HG02798 (cell line): Measurements from ENCODE around the gene EIF4E1B.

Experiments used
- ATAC-seq: cut with Tn5 transposase; IDR thresholded peaks from one replicate; pipeline ENCODE4 v1.9.1; 2021; ENCODE audit warnings: mild to moderate bottlenecking; ENCODE audit not compliant: unreplicated experiment, poor library complexity

The EIF4E1B gene

GRCh38 chr5:176603091-176603490 is 27.4 kb upstream of the EIF4E1B start:
- no peak for ATAC-seq

- ATAC-seq: no peak
These were observed 24.4 kb upstream of the EIF4E1B start for GRCh38 chr5:176606032-176606431.

GRCh38 chr5:176606875-176607274 is 23.6 kb upstream of the EIF4E1B start:
- ATAC-seq: no peak

- ATAC-seq: no peak
These were observed 22.3 kb upstream of the EIF4E1B start for GRCh38 chr5:176608142-176608705.

GRCh38 chr5:176608937-176609723 is 21.3 kb upstream of the EIF4E1B start:
- no peak for ATAC-seq

DNA sequence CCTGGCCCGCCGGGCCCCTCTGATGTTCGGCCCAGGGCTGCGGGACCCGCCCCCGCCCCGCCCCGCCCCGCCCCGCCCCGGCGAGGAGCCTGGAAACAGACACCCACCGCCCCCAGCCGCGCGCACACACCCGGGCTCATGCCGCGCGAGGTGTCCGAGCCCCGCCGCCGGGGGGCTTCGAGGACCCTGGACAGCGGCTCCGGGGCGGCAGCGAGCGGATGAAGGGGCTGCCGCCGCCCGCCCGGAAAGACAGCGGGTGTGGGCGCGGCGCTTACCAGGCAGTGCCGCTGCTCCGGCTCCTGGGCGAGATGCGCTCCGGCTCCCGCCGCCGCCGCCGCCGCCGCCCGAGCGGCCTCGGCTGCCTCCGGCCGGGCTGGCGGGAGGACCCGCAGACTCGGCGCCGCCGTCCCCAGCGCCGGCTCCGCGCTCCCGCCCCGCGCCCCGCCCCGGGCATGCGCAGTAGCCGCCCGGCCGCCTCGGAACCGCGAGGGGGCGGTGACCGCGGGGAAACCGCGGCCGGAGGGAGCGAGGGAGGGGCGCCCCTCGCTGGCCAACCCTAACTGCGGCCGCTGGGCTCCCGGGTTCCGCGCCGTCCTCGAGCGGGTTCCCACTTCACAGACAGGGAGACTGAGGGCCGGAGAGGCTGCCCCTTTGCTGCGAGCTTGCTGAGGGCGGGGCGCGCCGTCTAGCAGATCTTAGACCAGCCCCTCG is 20.6 kb upstream of the EIF4E1B start, which contains the start of gene GPRIN1:
GPRIN1 (minus strand) TSS at position 433 of the 711 bp plus-strand sequence. CDS start 10,322 bp downstream, outside the sequence.
- peak; percentile 85 for ATAC-seq

DNA sequence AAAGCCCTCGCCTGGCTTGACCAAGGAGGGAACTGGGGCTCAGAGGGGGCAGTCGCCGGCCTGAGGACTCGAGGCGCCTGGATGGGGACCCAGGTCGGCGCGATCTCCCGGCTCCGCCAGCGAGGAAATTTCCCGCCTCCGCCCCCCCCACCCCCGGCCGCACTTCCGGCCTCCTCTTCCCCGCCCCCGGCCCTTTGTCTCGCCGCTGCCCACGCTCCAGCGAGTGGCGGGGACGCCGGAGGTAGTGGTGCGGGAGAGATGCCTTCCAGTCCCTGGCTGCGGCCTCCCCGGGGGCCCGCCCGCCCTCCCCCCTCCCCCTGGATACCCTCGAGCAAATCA is 20.1 kb upstream of the EIF4E1B start:
- ATAC-seq: no peak

- no peak for ATAC-seq
These were observed 19.0 kb upstream of the EIF4E1B start for GRCh38 chr5:176611435-176611834.

DNA sequence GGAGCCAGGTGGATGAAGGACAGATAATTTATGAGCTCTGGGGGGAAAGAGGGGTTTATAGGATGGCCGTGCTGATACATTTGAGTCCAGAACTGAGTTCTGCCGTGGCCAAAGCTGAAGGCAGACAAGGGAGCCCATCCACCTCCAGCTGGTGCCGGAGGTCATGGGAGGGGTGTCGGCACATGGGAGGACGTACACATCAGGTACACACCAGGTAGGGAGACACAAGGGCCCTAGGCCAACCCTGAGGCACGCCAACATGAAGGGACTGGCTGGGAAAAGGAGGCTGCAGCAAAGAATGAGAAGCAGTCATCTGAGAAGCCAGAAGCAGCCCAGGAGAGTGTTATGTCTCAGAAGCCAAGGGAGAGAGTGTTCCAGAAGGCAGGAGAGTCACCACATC is 18.5 kb upstream of the EIF4E1B start:
- no peak for ATAC-seq

DNA sequence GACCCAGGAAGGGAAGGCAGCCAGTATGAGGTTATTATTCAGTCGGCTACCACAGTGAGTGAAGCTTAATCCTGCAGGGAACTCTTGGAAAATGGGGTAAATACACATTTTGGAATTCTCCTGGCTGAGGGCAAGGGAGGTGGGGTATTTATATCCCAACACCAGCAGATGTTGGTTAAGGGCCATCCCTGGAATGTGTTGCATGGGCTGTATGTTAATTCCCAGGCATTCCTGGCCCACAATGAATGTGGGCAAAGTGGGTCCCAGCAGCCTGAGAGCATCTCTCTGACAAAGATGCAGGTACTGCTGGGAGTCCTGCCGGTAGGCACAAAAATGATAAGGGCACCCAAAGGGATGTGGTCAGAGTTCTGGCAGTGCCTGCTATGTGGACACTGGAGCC is 17.6 kb upstream of the EIF4E1B start:
- ATAC-seq: no peak

- no peak for ATAC-seq
These were observed 15.5 kb upstream of the EIF4E1B start for GRCh38 chr5:176614805-176615478.

GRCh38 chr5:176616511-176616910 is 14.0 kb upstream of the EIF4E1B start:
- no peak for ATAC-seq

GRCh38 chr5:176618783-176619182 is 11.7 kb upstream of the EIF4E1B start:
- no peak for ATAC-seq

DNA sequence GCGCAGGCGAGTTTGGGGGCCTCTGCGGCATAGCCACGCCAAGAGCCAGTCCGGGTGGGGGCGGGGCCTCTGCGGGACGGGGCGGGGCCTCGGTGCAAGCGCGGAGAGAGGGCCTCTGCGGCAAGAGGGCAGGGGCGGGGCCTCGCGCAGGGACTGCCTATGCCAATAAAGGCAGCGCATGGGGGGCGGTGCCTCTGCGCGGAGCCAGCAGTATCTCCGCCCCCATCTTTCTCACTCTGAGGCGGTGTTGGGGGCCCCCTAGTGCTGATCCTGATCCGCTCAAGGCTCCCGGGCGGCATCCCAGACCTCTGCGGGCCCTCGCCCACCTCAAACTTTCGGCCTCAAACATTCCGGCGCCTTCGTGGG is 11.3 kb upstream of the EIF4E1B start:
- ATAC-seq: peak; percentile 69

DNA sequence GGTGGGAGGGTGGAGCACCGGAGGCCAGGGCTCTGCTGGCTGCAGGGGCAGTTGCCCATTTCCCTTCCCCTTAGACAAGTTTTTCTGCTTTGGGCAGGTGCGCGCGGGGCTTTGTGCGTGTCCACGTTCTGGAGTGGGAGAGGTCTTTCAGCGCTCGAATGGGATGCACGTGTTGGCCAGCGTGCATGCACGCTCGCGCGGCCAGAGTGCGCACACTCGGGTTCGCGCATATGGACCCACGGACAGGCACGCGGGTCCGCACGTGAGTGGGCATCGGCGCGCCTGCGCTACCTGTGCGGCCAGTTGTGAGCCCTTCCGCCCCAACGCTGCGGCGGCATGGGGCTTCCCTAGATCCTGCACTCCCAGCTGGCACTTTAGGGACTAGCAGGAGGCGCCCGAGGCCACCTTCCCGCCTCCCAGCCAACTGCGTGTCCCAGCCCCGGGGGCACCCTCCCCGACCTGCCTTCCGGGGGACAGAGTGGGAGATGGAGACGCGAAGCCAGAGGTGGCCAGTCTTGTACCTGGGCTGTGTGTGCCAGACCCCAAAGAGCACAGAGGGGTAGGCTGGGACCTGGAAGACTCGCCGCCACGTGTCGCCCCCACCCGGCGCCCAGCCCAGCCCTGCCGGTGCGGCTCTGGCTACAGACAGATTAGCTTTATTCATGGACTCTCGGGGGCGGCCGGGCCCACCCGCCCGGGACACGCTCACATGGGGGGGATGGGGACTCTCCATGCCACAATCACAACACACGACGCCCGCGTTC is 10.7 kb upstream of the EIF4E1B start:
- no peak for ATAC-seq

DNA sequence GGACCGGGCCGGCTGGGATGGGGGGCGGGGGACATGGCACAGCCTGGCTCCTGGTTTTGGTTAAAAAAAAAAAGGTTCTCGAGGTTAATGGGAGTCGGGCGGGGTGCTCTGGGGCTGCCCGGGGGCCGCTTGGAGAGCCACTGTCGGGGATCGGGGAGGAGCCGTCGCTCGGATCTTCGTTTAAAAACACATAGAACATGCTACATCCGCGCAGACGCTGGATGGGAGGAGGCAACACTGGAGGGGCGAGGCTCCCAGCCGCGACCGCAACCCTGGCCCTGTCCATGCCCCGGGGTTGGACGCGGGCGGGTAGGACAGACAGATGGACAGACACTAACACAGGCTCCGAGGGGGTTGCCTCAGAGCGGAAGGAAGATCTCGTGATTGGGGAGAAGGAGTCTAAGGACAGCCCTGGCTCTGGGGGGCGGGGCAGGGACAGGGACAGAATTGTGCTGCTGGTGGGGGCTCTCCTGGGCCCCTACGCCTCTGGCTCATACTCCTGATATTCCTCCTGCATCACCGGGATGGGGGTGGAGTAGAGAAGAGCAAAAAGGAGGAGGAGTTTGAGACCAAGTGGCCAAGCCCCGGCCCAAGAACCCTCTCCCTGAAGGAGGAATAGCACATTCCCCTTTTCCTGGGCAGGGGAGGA is 10.0 kb upstream of the EIF4E1B start:
- ATAC-seq: no peak

DNA sequence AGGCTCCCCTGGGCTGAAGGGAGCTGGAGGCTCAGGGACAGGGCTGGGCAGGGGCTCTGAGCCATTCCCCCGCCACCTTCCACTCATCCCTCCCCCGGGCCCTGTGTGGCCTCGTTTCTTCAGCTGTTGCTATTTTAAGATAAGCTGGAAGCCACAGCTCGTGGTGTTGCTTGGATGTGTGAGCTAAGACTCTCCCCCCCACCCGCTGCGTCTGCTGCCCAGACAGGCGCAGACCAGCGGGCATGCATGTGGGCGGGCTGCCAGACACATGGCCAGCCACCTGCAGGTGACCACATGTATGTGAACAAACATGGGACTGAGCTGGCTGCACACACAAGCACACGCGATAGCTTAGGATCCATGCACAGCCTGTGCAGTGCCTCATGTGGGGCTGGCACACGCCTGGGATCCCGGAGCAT is 8.8 kb upstream of the EIF4E1B start:
- ATAC-seq: no peak

GRCh38 chr5:176624142-176624541 is 6.3 kb upstream of the EIF4E1B start:
- ATAC-seq: no peak

DNA sequence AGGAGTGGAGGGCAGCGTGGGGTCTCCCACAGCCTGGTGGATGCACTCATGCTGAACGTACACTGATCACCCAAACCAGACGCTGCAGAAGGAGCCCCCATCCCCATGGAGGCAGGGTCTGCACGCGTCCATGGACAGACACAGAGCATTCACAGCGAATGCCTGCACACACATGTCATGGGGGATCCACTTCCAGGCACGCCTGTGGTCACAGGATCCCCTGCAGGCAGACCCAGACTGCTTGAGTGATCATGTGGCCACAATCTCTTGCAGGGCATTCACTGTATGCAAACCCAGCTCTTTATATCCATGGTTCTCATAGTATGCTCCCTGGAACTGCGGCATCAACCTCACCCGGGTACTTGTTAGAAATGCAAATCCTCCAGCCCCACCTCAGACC is 5.5 kb upstream of the EIF4E1B start:
- ATAC-seq: no peak

DNA sequence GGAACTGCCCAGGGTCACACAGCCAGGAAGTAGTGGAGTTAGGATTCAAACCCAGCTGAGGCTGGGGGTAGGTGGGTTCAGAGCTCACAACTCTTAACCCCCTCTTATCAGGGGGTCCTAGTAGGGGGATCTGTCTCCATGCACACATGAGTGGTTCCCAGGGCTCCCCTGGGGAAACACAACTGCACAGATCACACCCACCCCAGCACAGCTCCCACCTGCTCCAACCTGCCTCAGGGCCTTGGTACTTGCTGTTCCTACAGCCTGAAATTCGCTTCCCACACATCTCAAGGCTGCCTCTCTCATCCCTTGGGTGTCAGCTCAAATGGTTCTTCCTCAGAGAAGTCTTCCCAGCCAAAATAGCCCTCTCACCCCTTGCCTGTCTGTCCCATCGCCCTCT is 5.0 kb upstream of the EIF4E1B start:
- no peak for ATAC-seq
